HG03575 (cell line): ENCODE measurements around the gene FBXL16.

Experiments used
- ATAC-seq: cut with Tn5 transposase; IDR thresholded peaks from one replicate; pipeline ENCODE4 v1.9.1; 2021; ENCODE audit not compliant: unreplicated experiment, insufficient number of reproducible peaks, low FRiP score; ENCODE audit errors: extremely low read depth

FBXL16 gene

DNA sequence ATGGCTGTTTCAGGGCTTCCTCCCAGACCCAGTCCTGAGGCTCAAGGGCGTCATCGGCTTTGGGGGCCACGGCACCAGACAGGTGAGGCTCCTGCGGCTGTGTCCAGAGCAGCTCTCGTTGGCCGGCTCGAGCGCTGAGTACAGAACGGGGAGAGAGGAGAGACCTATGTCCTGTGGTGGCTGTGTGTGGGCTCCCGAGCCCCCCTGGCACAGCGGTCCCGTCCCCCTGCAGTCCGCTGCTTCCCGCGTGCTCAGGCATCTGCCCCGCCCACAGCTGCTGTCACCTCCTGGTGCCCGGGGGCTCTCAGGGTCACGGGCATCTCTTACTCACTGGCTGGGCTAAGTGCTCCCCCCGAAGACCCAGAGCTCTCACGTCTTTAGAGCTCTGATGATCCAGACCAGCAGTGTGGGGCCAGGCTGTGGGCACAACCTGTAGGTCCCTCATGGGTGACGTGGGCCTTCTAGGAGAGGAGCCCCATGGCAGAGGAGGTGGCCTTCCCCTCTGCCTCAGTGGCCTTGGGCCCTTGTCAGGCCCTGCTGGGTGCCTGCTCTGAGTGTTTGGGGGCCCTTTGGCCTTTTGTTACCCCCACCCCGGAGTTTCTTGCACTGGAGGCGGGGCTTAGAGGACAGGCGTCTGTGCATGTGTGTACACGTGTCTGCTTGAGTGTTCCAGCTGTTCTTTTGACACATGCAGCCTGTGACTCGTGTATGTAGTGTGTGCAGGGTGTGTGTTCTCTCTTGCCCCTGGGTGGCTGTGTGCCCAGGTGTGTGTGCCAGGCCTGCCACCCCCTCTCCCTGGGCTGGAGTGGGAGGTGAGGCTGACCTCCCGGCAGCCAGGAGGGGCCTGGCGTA lies 52.9 kb downstream of the FBXL16 start:
- no peak for ATAC-seq

DNA sequence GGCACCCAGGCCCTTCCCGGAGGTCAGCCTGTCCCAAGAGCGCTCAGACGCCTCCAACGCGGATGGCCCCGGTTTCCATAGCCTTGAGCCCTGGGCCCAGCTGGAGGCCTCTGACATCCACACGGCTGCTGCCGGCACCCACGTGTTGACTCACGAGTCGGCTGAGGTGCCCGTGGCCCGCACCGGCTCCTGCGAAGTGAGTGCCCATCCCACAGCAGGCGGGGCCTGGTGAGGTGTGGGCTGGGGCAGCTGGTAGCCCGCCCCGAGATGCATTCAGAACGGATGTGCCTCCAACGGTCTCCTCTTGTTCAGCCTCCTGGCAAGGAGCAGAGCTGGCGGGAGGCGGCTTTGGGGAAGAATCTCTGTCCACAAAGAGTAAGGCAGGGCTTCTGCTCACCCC lies 53.8 kb downstream of the FBXL16 start:
- ATAC-seq = no peak

DNA sequence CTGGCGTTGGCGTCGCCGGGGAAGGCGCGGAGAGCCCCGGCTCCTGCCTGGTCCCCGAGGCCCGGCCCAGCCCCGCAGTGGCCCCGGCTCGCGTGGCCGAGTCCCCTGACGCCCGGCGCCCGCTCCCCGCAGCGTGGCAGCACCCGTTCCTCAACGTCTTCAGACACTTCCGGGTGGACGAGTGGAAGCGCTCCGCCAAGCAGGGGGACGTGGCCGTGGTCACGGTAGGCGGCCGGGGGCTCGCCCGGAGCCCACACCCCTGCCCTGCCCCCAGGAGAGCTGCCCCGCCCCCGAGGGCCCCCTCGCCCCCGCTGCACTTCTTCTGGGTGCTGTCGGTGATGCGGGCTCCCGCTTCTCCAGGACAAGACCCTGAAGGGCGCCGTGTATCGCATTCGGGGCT lies 56.0 kb downstream of the FBXL16 start:
- ATAC-seq = no peak

DNA sequence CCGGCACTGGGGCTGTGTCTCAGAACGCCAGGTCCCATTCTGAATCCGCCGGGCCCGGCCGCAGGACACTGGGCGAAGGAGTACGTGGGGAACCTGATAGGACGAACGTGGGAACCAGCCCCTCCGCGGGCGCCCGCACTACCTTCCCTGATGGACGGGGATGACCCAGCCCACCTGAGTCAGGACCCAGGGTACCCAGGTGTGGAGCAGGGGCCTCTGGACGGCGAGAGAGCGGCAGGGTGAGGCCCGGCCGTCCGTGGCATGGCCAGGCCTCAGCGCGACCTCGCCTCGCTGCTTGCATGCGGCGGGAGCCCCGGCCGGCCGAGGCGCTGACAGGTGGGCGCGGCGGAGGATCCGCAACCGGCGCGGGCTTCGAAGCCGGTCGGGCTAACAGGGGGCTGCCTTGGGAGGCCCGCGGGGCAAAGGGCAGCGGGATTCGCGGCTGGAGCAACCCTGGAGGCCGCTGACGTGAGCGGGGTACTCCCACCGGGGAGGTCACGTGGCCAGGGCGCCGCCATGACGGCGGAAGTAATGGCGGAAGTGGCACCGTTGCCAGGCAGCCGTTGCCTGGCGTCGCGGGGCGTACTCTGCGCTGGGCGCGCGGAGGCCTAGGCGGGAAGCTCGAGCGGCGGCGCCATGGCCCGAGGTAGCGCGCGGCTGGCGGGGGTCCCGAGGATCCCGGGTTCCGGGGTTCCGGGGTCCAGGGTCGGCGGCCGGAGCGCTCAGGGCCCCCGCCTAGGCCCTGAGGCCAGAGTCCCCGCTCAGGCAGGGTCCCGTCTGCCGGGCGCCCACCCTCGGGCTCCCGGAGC lies 56.6 kb downstream of the FBXL16 start, which contains the start of gene WDR90:
WDR90 (plus strand) TSS at position 585 of the 809 bp plus-strand sequence; CDS start at position 637, 52 bp downstream.
- no peak for ATAC-seq

DNA sequence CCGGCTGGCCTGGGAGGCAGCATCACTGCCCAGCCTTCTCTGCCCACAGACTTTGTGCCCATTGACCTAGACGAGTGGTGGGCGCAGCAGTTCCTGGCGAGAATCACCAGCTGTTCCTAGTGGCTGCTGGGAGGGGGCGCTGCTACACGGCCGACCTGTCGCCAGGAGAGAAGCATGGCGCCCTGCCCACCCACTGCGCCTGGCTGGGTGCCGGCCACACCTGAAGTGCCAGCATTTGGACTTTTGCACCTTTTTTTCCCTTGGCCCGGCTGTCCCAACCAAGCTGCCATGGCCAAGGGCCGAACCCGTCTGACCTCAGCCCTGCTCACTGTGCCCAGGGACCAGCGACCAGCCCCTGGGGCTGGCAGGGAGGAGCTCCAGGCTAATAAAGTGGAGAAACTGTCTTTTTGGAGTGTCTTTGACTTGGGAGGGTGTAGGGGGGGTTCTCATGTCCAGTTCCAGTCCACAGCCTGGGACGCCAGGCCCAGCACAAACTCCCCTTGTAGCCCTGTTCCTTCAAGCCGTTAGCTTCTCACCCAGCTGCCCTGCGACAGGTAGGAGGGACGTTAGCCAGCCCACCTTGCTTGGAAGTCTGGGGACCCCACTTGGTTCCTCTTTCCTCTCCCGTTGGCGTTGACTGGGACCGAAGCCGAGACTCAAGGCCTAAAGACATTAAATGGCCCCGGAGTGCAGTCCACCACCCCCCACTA lies 57.4 kb downstream of the FBXL16 start:
- no peak for ATAC-seq

DNA sequence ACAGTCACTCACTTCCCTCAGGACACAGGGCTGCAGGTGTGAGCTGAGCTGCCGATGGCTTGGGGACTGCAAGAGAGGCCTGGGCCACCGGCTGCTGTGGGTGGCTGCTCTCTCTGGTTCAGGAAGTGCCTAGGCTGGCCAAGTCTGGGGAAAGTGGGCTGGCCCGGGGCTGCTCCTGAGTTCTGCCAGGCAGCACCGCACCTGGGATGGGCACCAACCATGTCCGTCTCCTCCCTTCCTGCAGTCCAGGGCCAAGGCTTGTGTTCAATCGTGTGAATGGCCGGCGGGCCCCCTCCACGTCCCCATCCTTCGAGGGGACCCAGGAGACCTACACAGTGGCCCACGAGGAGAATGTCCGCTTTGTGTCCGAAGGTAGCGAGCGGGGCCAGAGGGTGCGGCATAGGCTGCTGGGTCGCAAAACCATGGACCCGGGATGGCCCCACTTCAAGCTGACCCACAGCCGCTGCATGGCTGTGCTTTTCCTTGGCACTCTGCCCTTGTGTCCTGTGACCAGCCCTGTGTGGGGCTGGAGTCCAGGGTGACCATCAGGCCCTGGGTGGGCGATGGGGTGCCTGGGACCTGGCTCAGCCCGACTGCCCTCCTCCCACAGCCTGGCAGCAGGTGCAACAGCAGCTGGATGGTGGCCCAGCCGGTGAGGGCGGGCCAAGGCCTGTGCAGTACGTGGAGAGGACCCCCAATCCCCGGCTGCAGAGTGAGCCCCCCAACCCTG lies 58.3 kb downstream of the FBXL16 start:
- no peak for ATAC-seq

DNA sequence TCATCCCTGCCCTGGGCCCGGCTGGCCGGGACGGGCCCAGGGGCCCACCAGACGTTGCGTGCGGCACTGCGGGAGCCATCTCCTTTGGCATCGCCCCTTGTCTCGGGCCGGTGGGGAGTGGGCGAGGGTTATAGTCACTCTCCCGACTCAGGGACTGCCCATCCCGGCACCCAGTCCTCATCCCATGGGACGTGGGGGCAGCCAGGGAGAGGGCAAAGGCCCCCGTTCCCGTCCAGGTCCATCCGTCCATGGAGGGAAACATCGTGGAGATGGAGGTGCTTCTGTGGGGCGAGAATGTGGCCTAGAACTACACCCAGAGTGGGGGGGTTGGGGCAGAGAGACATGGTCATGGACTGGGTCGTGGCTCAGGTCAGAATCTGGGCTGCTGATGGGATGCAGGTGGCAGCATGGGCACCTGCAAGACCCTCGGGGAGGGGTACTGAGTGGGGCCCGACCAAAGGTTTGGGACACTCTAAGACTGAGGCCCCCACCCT lies 58.9 kb downstream of the FBXL16 start:
- ATAC-seq = no peak

DNA sequence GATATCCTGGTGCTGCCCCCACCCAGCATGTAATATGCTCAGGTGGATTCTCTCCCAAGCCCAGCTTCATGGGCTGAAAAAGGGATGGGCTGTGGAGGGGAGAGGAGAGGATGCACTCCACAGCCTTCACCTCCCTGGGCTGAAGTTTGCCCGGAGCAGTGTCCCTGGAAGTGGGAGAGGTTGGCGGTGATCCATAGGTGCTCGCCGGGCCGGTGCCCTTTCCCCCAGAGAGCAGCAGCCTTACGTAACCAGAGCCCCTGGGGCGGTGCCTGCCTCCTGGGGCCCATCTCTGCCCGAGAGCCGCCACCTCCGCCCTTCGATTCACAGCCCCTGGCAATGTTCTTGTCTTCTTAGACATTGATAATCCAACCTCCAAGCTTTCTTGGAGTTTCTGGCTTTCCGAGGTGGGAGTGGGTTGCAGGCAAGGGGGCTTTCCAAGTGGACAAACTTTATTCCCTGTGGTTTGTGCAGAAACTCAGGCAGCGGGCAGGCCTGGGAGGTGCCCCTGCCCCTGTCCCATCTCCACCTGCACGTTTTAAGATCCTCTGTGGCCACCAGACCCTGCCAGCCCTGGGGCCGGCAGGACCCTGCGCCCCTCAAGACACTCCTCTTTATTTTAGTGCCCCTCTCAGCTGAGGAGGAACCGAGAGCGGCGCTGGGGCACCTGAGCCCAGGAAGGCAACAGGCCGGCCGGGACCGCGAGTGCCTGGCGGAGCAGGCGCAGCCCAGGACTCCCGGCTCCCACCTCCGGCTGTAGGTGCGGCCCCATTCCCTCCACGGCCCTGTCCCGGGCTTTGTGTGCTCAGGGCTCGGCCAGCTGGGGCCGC lies 59.5 kb downstream of the FBXL16 start:
- ATAC-seq = no peak

DNA sequence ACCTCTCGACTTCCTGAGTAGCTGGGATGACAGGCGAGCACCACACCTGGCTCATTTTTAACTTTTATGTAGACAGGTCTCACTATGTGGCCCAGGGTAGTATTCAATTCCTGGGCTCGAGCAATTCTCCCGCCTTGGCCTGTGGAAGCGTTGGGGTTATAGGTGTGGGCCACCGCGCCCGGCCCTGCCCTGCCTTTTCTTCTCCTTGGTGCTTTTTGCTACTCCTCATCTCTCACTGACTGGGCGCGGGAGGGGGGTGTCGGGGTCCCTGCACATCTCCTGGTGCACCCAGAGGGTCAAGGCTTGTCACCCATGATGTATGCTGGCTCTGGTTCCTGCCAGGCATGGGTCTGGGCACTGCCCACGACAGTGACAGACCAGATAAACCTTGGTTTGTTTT lies 61.0 kb downstream of the FBXL16 start:
- ATAC-seq = no peak

DNA sequence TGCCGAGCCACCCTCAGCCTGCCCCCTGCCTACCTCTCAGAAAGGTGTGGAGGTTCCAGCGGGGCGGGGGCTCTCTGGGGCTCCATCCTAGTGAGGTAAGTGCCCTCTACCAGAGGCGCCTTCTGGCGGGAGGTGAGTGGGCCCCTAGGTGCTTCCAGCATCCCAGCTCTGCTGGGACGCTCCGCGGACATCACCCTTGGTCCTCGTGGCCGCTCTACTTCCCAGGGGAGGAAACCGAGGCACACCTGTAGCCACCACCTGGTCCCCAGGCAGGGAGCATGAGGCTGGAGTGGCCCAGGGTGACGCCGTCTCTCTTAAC lies 62.6 kb downstream of the FBXL16 start:
- ATAC-seq = no peak
